ENCODE measurements around the gene RDH14.

DNA sequence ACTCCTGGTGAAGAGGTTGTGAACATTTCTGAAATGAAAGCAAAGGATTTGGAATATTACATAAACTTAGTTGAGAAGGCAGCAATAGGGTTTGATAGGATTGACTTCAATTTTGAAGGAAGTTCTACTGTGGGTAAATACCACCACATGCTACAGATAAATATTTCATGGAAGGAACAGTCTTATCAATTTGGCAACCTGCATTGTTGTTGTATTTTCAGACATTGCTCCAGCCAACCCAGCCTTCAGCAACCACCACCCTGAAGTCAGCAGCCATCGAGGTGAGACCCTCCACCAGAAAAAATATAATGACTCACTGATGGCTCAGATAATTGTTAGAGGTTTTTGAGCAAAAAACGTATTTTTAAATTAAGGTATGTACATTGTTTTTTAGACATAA, 10.0 kb downstream of the RDH14 start:
- TF ChIP-seq, protein P1, sequence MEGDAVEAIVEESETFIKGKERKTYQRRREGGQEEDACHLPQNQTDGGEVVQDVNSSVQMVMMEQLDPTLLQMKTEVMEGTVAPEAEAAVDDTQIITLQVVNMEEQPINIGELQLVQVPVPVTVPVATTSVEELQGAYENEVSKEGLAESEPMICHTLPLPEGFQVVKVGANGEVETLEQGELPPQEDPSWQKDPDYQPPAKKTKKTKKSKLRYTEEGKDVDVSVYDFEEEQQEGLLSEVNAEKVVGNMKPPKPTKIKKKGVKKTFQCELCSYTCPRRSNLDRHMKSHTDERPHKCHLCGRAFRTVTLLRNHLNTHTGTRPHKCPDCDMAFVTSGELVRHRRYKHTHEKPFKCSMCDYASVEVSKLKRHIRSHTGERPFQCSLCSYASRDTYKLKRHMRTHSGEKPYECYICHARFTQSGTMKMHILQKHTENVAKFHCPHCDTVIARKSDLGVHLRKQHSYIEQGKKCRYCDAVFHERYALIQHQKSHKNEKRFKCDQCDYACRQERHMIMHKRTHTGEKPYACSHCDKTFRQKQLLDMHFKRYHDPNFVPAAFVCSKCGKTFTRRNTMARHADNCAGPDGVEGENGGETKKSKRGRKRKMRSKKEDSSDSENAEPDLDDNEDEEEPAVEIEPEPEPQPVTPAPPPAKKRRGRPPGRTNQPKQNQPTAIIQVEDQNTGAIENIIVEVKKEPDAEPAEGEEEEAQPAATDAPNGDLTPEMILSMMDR (IDR thresholded peaks at IDR 0.05), result no peak
- no peak for TF ChIP-seq EZH2 (IDR thresholded peaks at IDR 0.05)
- TF ChIP-seq EZH2phosphoT487 (IDR thresholded peaks at IDR 0.05), result no peak

All from neural progenitor cell (in vitro differentiated cells).